Naive thymus-derived CD4-positive, alpha-beta T cell (primary cell): Measurements from ENCODE around the gene MARCHF5. TPM values are rescaled to one million over a fixed set of nuclear protein-coding genes. Genes with fewer than 3 reads are reported as not detected.
"Not testable (repeated sequence)": the region's sequence is repeated elsewhere in the genome, so short reads cannot be mapped to it uniquely, and the experiment has no call there.

Source experiments
- ATAC-seq: fragments of 150-1000 bp; cut with Tn5 transposase; 2 replicates; pipeline ENCODE4 v1.10.0; 2021; ENCODE audit warnings: mild to moderate bottlenecking, moderate library complexity
- CTCF ChIA-PET: fragments of 350-600 bp; sonication (Branson Sonifier 250); formaldehyde crosslinking; loops from one replicate; lab custom pipeline; 2021; ENCODE audit warnings: antibody characterized with exemption; lab: Charles Lee
- POLR2A ChIA-PET: fragments of 350-600 bp; sonication (Branson Sonifier 250); formaldehyde crosslinking; loops from one replicate; lab custom pipeline; 2021; ENCODE audit warnings: antibody characterized with exemption, inconsistent platforms; lab: Charles Lee
- DNase-seq, 9 donors: peaks; one replicate each; pipeline versions ENCODE4 v3.0.0 to v3.0.0-alpha.2; 2020 to 2022; ENCODE audit warnings: mixed read lengths in 1 of 9
- H3K27ac ChIP-seq: one replicate; pipeline ENCODE4 v1.7.0; 2013; ENCODE audit warnings: mild to moderate bottlenecking, low read depth, low read length, moderate library complexity
- H3K27me3 ChIP-seq, 2 donors: one replicate each; pipeline ENCODE4 v1.7.0; 2013; ENCODE audit warnings: low read length in 2 of 2, mild to moderate bottlenecking in 2 of 2, moderate library complexity in 2 of 2; ENCODE audit not compliant: control insufficient read depth in 2 of 2, insufficient read depth in 2 of 2
- H3K36me3 ChIP-seq, 3 experiments: 1 replicate in 2 of 3; 2 replicates in 1 of 3; pipeline ENCODE4 v1.7.0; 2013; ENCODE audit warnings: low read length in 3 of 3, mild to moderate bottlenecking in 3 of 3, moderate library complexity in 1 of 3; ENCODE audit not compliant: insufficient read depth in 3 of 3, control insufficient read depth in 2 of 3
- H3K4me1 ChIP-seq, 2 donors: one replicate each; pipeline ENCODE4 v1.7.0; 2013; ENCODE audit warnings: low read length in 2 of 2, mild to moderate bottlenecking in 2 of 2, moderate library complexity in 1 of 2; ENCODE audit not compliant: control insufficient read depth in 2 of 2, insufficient read depth in 2 of 2
- H3K4me3 ChIP-seq: 2 replicates; pipeline ENCODE4 v1.7.0; 2013; ENCODE audit warnings: mild to moderate bottlenecking, low read length
- H3K9me3 ChIP-seq, 3 experiments: 1 replicate in 2 of 3; 2 replicates in 1 of 3; pipeline ENCODE4 v1.7.0; 2013; ENCODE audit warnings: low read length in 3 of 3; ENCODE audit not compliant: control insufficient read depth in 2 of 3
- H3K27ac Mint-ChIP-seq, 9 donors: one replicate each; pipeline ENCODE4 v1.8.0; 2020 to 2022; ENCODE audit warnings: mixed read lengths in 9 of 9, mild to moderate bottlenecking in 8 of 9, moderate library complexity in 5 of 9, inconsistent platforms in 2 of 9
- H3K27me3 Mint-ChIP-seq, 5 donors: one replicate each; pipeline ENCODE4 v1.8.0; 2021 to 2022; ENCODE audit warnings: mixed read lengths in 5 of 5, mild to moderate bottlenecking in 1 of 5
- H3K36me3 Mint-ChIP-seq, 5 donors: one replicate each; pipeline ENCODE4 v1.8.0; 2020 to 2022; ENCODE audit warnings: mixed read lengths in 5 of 5, mild to moderate bottlenecking in 3 of 5, inconsistent platforms in 1 of 5
- H3K4me1 Mint-ChIP-seq, 7 donors: one replicate each; pipeline ENCODE4 v1.8.0; 2020 to 2022; ENCODE audit warnings: mixed read lengths in 7 of 7, mild to moderate bottlenecking in 3 of 7, inconsistent platforms in 1 of 7
- H3K4me3 Mint-ChIP-seq, 10 donors: one replicate each; pipeline ENCODE4 v1.8.0; 2020 to 2022; ENCODE audit warnings: mild to moderate bottlenecking in 10 of 10, mixed read lengths in 10 of 10, moderate library complexity in 6 of 10, inconsistent platforms in 2 of 10
- H3K9me3 Mint-ChIP-seq, 11 donors: one replicate each; pipeline ENCODE4 v1.8.0; 2020 to 2022; ENCODE audit warnings: mixed read lengths in 11 of 11, mild to moderate bottlenecking in 4 of 11, inconsistent platforms in 1 of 11, moderate library complexity in 1 of 11
- intact Hi-C, 2 donors: fragments of 100-400 bp; cut with micrococcal nuclease; formaldehyde crosslinking; loops; one replicate each; pipeline ENCODE4 v1.15.1; 2023
- polyA plus RNA-seq, 2 donors: library from polyadenylated mRNA; unstranded; fragments of 300-500 nt; fragmentation: Illumina TruSeq; gene quantifications; one replicate each; pipeline ENCODE4 v1.2.3, GENCODE V29; 2021
- total RNA-seq, 6 experiments: library from RNA in 5 of 6; stranded (reverse) in 5 of 6; gene quantifications; 1 replicate in 5 of 6; 2 replicates in 1 of 6; pipeline ENCODE4 v1.2.3 and lab custom pipeline; 2021 to 2026

MARCHF5 gene
- total and polyA plus RNA-seq, 7 experiments from 2014 or later, result 18.3 to 37.1 (median 29.3) TPM

- Mint-ChIP-seq H3K27ac (no peak overlapping the region), H3K36me3 (no peaks in the 10 kb centered on the region), H3K4me1 (no peaks in the 10 kb centered on the region), H3K27me3 (peaks cover 0 to 24% (median 17%) of the 10 kb centered on the region in 5 donors), H3K4me3 (no peak overlapping the region), H3K9me3 (peaks cover 0 to 4% (median 0%) of the 10 kb centered on the region in 11 donors)
- POLR2A ChIA-PET, result no interaction called here
- ATAC-seq (no peak), DNase-seq (no peak)
- no peaks in the 10 kb centered on the region for H3K27me3 ChIP-seq
- no peak overlapping the region for H3K4me3 ChIP-seq
- CTCF ChIA-PET, result no interaction called here
- H3K9me3 ChIP-seq, result no peaks in the 10 kb centered on the region
- intact Hi-C loops, result no loop called here
- no peaks in the 10 kb centered on the region for H3K36me3 ChIP-seq
- no peaks in the 10 kb centered on the region for H3K4me1 ChIP-seq
- no peak overlapping the region for H3K27ac ChIP-seq
Measured at GRCh38 chr10:92387289-92387940, 96.4 kb downstream of the MARCHF5 start.

GRCh38 chr10:92393173-92393572, 102.2 kb downstream of the MARCHF5 start:
- DNase-seq, H3K4me1 ChIP-seq, H3K9me3 ChIP-seq, H3K36me3 Mint-ChIP-seq, POLR2A ChIA-PET, H3K36me3 ChIP-seq, H3K4me3 ChIP-seq, ATAC-seq, H3K27ac ChIP-seq, CTCF ChIA-PET, intact Hi-C loops, H3K27me3 ChIP-seq, H3K9me3 Mint-ChIP-seq, H3K4me1 Mint-ChIP-seq, H3K27ac Mint-ChIP-seq, H3K4me3 Mint-ChIP-seq: not testable (repeated sequence)
- H3K27me3 Mint-ChIP-seq, result peaks cover 0 to 19% (median 7%) of the 10 kb centered on the region in 5 donors

- H3K9me3 Mint-ChIP-seq, result peaks cover 0 to 18% (median 7%) of the 10 kb centered on the region in 11 donors
- H3K9me3 ChIP-seq, result no peaks in the 10 kb centered on the region
- intact Hi-C loops, result no loop called here
- POLR2A ChIA-PET, result no interaction called here
- no peak overlapping the region for H3K4me3 Mint-ChIP-seq
- no peaks in the 10 kb centered on the region for H3K4me1 ChIP-seq
- H3K36me3 ChIP-seq, result no peaks in the 10 kb centered on the region
- H3K27ac ChIP-seq, result no peak overlapping the region
- no peak overlapping the region for H3K27ac Mint-ChIP-seq
- DNase-seq (no peak), ATAC-seq (no peak)
- H3K27me3 Mint-ChIP-seq, result peaks cover 0 to 7% (median 0%) of the 10 kb centered on the region in 5 donors
- CTCF ChIA-PET, result no interaction called here
- H3K4me3 ChIP-seq, result no peak overlapping the region
- H3K27me3 ChIP-seq, result no peaks in the 10 kb centered on the region
- H3K36me3 Mint-ChIP-seq, result peaks cover 0 to 5% (median 0%) of the 10 kb centered on the region in 5 donors
- H3K4me1 Mint-ChIP-seq, result no peaks in the 10 kb centered on the region
Measured at GRCh38 chr10:92395271-92395670, 104.3 kb downstream of the MARCHF5 start.

- DNase-seq, H3K27ac Mint-ChIP-seq, H3K4me1 Mint-ChIP-seq, H3K4me3 ChIP-seq, H3K27me3 Mint-ChIP-seq, H3K36me3 ChIP-seq, POLR2A ChIA-PET, H3K27me3 ChIP-seq, CTCF ChIA-PET, H3K27ac ChIP-seq, H3K4me1 ChIP-seq, H3K36me3 Mint-ChIP-seq, H3K4me3 Mint-ChIP-seq, intact Hi-C loops, H3K9me3 ChIP-seq, ATAC-seq: not testable (repeated sequence)
- peaks cover 0 to 14% (median 8%) of the 10 kb centered on the region in 11 donors for H3K9me3 Mint-ChIP-seq
Measured at GRCh38 chr10:92402234-92402633, 111.3 kb downstream of the MARCHF5 start.

Other genes starting within 250 kb of the MARCHF5 start
- 1 to 10 TPM; 2.0 to 3.3 (median 2.2) TPM for gene CPEB3, start 89 bp upstream of the MARCHF5 start, total RNA-seq
- gene CPEB3, start 89 bp upstream of the MARCHF5 start, polyA plus RNA-seq, result 1 to 10 TPM in 1 of 2 donors, under 1 TPM in 1; 0.74 to 1.2 TPM